H9 (cell line): Measurements from ENCODE around the gene SLAMF1. TPM values are rescaled to one million over a fixed set of nuclear protein-coding genes. Genes with fewer than 3 reads are reported as not detected.

Source experiments
- DNase-seq: peaks from one replicate; pipeline ENCODE4 v3.0.0-alpha.2; 2017
- H2AFZ ChIP-seq: one replicate; pipeline ENCODE4 v1.6.1; 2013; ENCODE audit warnings: mild to moderate bottlenecking, low read length, control low read depth, moderate library complexity
- H2AK5ac ChIP-seq: 2 replicates; pipeline ENCODE4 v1.6.1; 2013; ENCODE audit warnings: low read length, control low read depth, mixed read lengths; ENCODE audit not compliant: insufficient read length
- H2BK120ac ChIP-seq: one replicate; pipeline ENCODE4 v1.6.1; 2013; ENCODE audit warnings: low read depth, mild to moderate bottlenecking, low read length, control low read depth, inconsistent platforms; ENCODE audit not compliant: poor library complexity, severe bottlenecking
- H2BK12ac ChIP-seq: 2 replicates; pipeline ENCODE4 v1.6.1; 2013; ENCODE audit warnings: low read length, control low read depth, mixed read lengths, low read depth; ENCODE audit not compliant: insufficient read length
- H2BK15ac ChIP-seq: 2 replicates; pipeline ENCODE4 v1.6.1; 2013; ENCODE audit warnings: low read depth, low read length, control low read depth
- H2BK20ac ChIP-seq: one replicate; pipeline ENCODE4 v1.6.1; 2013; ENCODE audit warnings: low read depth, mild to moderate bottlenecking, low read length, control low read depth, inconsistent platforms; ENCODE audit not compliant: poor library complexity, severe bottlenecking
- H2BK5ac ChIP-seq: 2 replicates; pipeline ENCODE4 v1.6.1; 2013; ENCODE audit warnings: low read length, control low read depth, mixed read lengths; ENCODE audit not compliant: insufficient read length
- H3K14ac ChIP-seq: 2 replicates; pipeline ENCODE4 v1.6.1; 2013; ENCODE audit warnings: low read length, control low read depth; ENCODE audit not compliant: insufficient read depth
- H3K18ac ChIP-seq: 2 replicates; pipeline ENCODE4 v1.6.1; 2013; ENCODE audit warnings: low read depth, mild to moderate bottlenecking, mixed read lengths, low read length, control low read depth; ENCODE audit not compliant: insufficient read length
- H3K23ac ChIP-seq: 2 replicates; pipeline ENCODE4 v1.6.1; 2013; ENCODE audit warnings: low read length, control low read depth, mixed read lengths, low read depth; ENCODE audit not compliant: insufficient read length
- H3K23me2 ChIP-seq: 2 replicates; pipeline ENCODE4 v1.6.1; 2013; ENCODE audit warnings: low read depth, mild to moderate bottlenecking, mixed read lengths, low read length, control low read depth; ENCODE audit not compliant: insufficient read length, poor library complexity, severe bottlenecking
- H3K27ac ChIP-seq: 2 replicates; pipeline ENCODE4 v1.5.1; 2013; ENCODE audit warnings: low read length, control low read depth, mixed read lengths, low read depth; ENCODE audit not compliant: insufficient read length
- H3K27me3 ChIP-seq: 2 replicates; pipeline ENCODE4 v1.6.1; 2013; ENCODE audit warnings: low read length, control low read depth, inconsistent platforms; ENCODE audit not compliant: insufficient read depth
- H3K4ac ChIP-seq: 2 replicates; pipeline ENCODE4 v1.6.1; 2013; ENCODE audit warnings: low read depth, mild to moderate bottlenecking, control low read depth, inconsistent platforms, low read length, moderate library complexity
- H3K4me1 ChIP-seq: 2 replicates; pipeline ENCODE4 v1.6.1; 2013; ENCODE audit warnings: low read length, control low read depth, inconsistent platforms; ENCODE audit not compliant: insufficient read depth
- H3K4me2 ChIP-seq: 2 replicates; pipeline ENCODE4 v1.6.1; 2013; ENCODE audit warnings: low read length, control low read depth, mixed read lengths; ENCODE audit not compliant: insufficient read length, insufficient read depth
- H3K56ac ChIP-seq: 2 replicates; pipeline ENCODE4 v1.6.1; 2013; ENCODE audit warnings: low read depth, mild to moderate bottlenecking, mixed read lengths, low read length, control low read depth; ENCODE audit not compliant: insufficient read length
- H3K79me1 ChIP-seq: 2 replicates; pipeline ENCODE4 v1.6.1; 2013; ENCODE audit warnings: low read depth, mild to moderate bottlenecking, moderate library complexity, low read length, control low read depth, inconsistent platforms; ENCODE audit not compliant: insufficient read depth, poor library complexity, severe bottlenecking
- H3K79me2 ChIP-seq: 2 replicates; pipeline ENCODE4 v1.6.1; 2013; ENCODE audit warnings: low read length, control low read depth, inconsistent platforms; ENCODE audit not compliant: insufficient read depth
- H3K9ac ChIP-seq: 2 replicates; pipeline ENCODE4 v1.6.1; 2013; ENCODE audit warnings: low read length, control low read depth, mixed read lengths; ENCODE audit not compliant: insufficient read length; ENCODE audit errors: extremely low read depth
- H3K9me3 ChIP-seq: one replicate; pipeline ENCODE4 v1.6.1; 2013; ENCODE audit warnings: low read depth, low read length, inconsistent platforms; ENCODE audit not compliant: control insufficient read depth
- H3T11ph ChIP-seq: one replicate; pipeline ENCODE4 v1.6.1; 2013; ENCODE audit warnings: mild to moderate bottlenecking, low read length, control low read depth, inconsistent platforms
- H4K20me1 ChIP-seq: one replicate; pipeline ENCODE4 v1.6.1; 2013; ENCODE audit not compliant: control insufficient read depth, insufficient read length, insufficient read depth
- H4K5ac ChIP-seq: 2 replicates; pipeline ENCODE4 v1.6.1; 2013; ENCODE audit warnings: low read depth, mild to moderate bottlenecking, mixed read lengths, low read length, control low read depth; ENCODE audit not compliant: insufficient read length
- H4K8ac ChIP-seq: replicated peaks from 2 replicates; pipeline ENCODE4 v1.6.1; 2013; ENCODE audit warnings: low read length, control low read depth, mixed read lengths, low read depth; ENCODE audit not compliant: insufficient read length
- H4K91ac ChIP-seq: 2 replicates; pipeline ENCODE4 v1.6.1; 2013; ENCODE audit warnings: low read depth, mild to moderate bottlenecking, moderate library complexity, mixed read lengths, low read length, control low read depth; ENCODE audit not compliant: insufficient read length
- H3K27ac Mint-ChIP-seq, 3 experiments: 2 replicates in 2 of 3; 3 replicates in 1 of 3; pipeline ENCODE4 v1.8.0; 2020 to 2021; ENCODE audit warnings: mixed read lengths in 3 of 3, mild to moderate bottlenecking in 1 of 3, moderate library complexity in 1 of 3
- H3K27me3 Mint-ChIP-seq: 2 replicates; pipeline ENCODE4 v1.8.0; 2021; ENCODE audit warnings: low read depth, mild to moderate bottlenecking, moderate library complexity, mixed read lengths
- H3K36me3 Mint-ChIP-seq, 3 experiments: 2 replicates in 2 of 3; 3 replicates in 1 of 3; pipeline ENCODE4 v1.8.0; 2020 to 2021; ENCODE audit warnings: low read depth in 3 of 3, mixed read lengths in 3 of 3; ENCODE audit not compliant: insufficient read depth in 1 of 3
- H3K4me1 Mint-ChIP-seq, 2 experiments: 2 replicates each; pipeline ENCODE4 v1.8.0; 2020; ENCODE audit warnings: mixed read lengths in 2 of 2
- H3K4me3 Mint-ChIP-seq, 2 experiments: 2 replicates in 1 of 2; 3 replicates in 1 of 2; pipeline ENCODE4 v1.8.0; 2020 to 2021; ENCODE audit warnings: mild to moderate bottlenecking in 2 of 2, mixed read lengths in 2 of 2, moderate library complexity in 1 of 2
- H3K9me3 Mint-ChIP-seq, 2 experiments: 2 replicates in 1 of 2; 3 replicates in 1 of 2; pipeline ENCODE4 v1.8.0; 2020; ENCODE audit warnings: mild to moderate bottlenecking in 2 of 2, mixed read lengths in 2 of 2, moderate library complexity in 1 of 2
- WGBS: extraction: QIAGEN DNeasy Blood & Tissue Kit; methylation state at CpG from one replicate; pipeline ENCODE4 v1.1.7; 2013; ENCODE audit warnings: missing lambda C conversion rate, low lambda C conversion rate, mixed read lengths; ENCODE audit not compliant: insufficient read length; ENCODE audit errors: extremely low coverage; 5-methylcytosine and 5-hydroxymethylcytosine counted together
- total RNA-seq: library from RNA; stranded (reverse); gene quantifications from 2 replicates; pipeline ENCODE4 v1.2.1, GENCODE V29; 2021
- TF ChIP-seq, protein P1 (sequence below): fragments of 200-600 bp; sonication (generic); conservative IDR thresholded peaks from 3 replicates; pipeline ENCODE4 v1.8.0; 2021; ENCODE audit warnings: antibody characterized with exemption, mild to moderate bottlenecking

Gene SLAMF1
- total RNA-seq, 1 experiment from 2014 or later = not detected

DNA sequence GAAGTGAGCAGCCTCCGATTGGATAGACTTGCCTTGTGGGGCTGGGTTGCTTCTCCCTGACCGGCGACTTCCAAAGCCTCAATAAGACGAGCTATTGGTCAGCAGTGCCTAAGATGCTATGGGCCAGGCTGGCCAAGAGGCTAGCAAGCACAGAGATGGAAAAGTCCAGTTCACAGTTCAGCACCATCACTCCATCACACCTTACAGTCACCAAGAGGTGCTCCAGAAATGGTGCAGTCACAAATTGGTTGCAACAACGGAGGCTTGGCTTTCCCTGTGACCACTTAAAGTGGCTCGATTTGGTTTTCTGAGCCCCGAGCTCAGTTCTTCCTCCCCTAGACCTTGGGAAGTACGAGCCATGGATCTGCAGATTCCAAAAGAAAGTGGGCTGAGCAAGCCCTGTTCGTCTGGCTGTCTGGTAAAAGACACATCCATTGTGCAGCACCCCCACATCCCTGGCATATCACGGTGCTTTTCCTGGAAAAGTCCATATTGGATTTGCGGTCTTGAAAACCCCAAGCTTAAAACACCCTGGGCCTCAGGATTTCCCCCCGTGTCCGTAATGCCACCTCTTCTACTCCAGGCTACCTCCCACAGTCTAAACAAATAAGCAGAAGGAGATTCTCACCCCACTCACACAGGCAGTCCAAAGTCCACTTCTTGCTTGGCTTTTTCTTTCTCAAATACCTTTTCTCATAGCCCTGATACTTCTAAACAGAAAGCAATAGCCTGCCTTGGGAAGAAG lies 1.3 kb downstream of the SLAMF1 start:
- Histone ChIP-seq H4K91ac (no peak overlapping the region), H3K14ac (no peak overlapping the region), H2BK15ac (no peak overlapping the region), H3K18ac (no peak overlapping the region), H3T11ph (no peak overlapping the region), H2AK5ac (no peak overlapping the region), H3K4ac (no peak overlapping the region), H2AFZ (no peak overlapping the region), H3K27me3 (no peaks in the 10 kb centered on the region), H2BK12ac (no peak overlapping the region), H4K5ac (no peak overlapping the region), H3K27ac (no peak overlapping the region), H3K79me2 (no peaks in the 10 kb centered on the region), H4K8ac (no peak overlapping the region), H3K56ac (no peak overlapping the region), H3K79me1 (no peaks in the 10 kb centered on the region), H4K20me1 (no peaks in the 10 kb centered on the region), H2BK20ac (no peak overlapping the region), H2BK120ac (no peak overlapping the region), H3K4me1 (no peaks in the 10 kb centered on the region), H3K9ac (no peak overlapping the region), H2BK5ac (no peak overlapping the region), H3K23me2 (no peaks in the 10 kb centered on the region), H3K4me2 (no peak overlapping the region), H3K9me3 (no peaks in the 10 kb centered on the region), H3K23ac (no peak overlapping the region)
- TF ChIP-seq, protein P1, sequence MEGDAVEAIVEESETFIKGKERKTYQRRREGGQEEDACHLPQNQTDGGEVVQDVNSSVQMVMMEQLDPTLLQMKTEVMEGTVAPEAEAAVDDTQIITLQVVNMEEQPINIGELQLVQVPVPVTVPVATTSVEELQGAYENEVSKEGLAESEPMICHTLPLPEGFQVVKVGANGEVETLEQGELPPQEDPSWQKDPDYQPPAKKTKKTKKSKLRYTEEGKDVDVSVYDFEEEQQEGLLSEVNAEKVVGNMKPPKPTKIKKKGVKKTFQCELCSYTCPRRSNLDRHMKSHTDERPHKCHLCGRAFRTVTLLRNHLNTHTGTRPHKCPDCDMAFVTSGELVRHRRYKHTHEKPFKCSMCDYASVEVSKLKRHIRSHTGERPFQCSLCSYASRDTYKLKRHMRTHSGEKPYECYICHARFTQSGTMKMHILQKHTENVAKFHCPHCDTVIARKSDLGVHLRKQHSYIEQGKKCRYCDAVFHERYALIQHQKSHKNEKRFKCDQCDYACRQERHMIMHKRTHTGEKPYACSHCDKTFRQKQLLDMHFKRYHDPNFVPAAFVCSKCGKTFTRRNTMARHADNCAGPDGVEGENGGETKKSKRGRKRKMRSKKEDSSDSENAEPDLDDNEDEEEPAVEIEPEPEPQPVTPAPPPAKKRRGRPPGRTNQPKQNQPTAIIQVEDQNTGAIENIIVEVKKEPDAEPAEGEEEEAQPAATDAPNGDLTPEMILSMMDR = no peak
- Mint-ChIP-seq H3K27ac (peak overlapping the region in 1 of 3 experiments; percentile 3; a peak in 1 of 7 replicates), H3K36me3 (peaks cover 0 to under 1% (median 0%) of the 10 kb centered on the region in 3 experiments; a peak in 2 of 7 replicates), H3K4me3 (no peak overlapping the region), H3K4me1 (peaks cover 0 to under 1% of the 10 kb centered on the region in 2 experiments; a peak in 2 of 4 replicates), H3K27me3 (peaks cover 6% of the 10 kb centered on the region; the same call in 1 of the 2 replicates), H3K9me3 (no peaks in the 10 kb centered on the region; a peak in 2 of 5 replicates)
- no CpG with 5 or more reads among the region's 13 CpGs for WGBS
- no peak for DNase-seq
